Left forelimb (tissue), 1 donor: Measurements from ENCODE around the gene PRSS8.
"Not testable (repeated sequence)": the region's sequence is repeated elsewhere in the genome, so short reads cannot be mapped to it uniquely, and the experiment has no call there.

Experiments
- DNase-seq: peaks from one replicate; pipeline ENCODE4 v3.0.0-alpha.2; 2018; ENCODE audit warnings: low spot score

PRSS8 gene

GRCh38 chr16:31144418-31144817, 8.9 kb upstream of the PRSS8 start:
- not testable (repeated sequence) for DNase-seq

DNA sequence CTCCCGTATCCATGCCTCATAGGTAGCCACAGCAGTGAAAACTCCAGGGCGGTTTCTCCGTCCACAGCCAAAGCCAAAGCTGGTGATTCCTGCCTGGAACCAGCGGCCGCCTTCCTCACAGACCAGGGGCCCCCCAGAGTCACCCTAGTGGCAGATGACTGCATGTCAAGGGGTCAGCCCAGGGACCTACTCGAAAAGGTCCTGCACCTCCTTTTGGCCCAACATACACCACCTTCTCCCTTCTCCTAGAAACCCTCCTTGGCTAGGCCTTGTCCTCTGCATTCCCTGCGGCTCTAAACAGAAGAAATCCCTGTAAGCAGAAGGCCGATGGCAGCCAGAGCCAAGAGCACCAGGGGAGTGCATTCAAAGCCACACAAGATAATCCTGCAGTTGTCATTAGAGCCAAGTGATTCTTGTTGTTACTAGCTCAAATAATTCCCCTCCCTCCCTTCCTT, 8.2 kb upstream of the PRSS8 start:
- DNase-seq: no peak

DNA sequence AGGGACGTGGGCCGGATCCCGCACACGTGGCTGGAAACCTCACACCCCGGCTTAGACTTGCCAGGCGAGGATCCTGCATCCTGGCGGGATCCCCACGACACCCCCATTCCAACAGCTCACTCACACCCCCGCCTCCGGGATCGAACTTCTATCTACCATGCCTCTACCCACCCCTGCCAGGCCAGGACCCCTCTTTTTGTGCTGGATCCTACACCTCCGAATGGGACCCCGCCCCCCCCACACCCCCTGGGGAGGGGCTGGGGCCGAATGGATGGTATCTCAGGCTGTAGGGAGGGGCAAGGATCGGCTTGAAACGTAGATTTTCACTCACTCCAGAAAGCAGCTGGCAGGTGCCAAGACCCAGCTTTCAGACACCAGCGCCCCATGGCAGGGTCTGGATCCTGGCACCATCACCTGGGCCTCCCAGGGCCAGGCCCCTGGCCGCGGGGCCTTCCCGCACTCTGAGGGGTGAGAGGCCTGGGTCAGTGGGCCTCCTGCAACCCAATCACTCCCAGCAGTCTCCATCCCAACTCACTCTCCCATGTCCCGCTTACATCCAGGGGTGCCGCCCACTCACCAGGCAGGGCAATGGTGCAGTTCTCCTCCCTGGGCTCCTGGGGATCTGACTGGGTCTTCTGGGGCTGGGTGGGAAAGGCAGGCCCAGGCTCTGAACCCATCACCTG, 7.6 kb upstream of the PRSS8 start:
- no peak for DNase-seq

GRCh38 chr16:31142109-31143010, 6.8 kb upstream of the PRSS8 start:
- peak; percentile 100 for DNase-seq

DNA sequence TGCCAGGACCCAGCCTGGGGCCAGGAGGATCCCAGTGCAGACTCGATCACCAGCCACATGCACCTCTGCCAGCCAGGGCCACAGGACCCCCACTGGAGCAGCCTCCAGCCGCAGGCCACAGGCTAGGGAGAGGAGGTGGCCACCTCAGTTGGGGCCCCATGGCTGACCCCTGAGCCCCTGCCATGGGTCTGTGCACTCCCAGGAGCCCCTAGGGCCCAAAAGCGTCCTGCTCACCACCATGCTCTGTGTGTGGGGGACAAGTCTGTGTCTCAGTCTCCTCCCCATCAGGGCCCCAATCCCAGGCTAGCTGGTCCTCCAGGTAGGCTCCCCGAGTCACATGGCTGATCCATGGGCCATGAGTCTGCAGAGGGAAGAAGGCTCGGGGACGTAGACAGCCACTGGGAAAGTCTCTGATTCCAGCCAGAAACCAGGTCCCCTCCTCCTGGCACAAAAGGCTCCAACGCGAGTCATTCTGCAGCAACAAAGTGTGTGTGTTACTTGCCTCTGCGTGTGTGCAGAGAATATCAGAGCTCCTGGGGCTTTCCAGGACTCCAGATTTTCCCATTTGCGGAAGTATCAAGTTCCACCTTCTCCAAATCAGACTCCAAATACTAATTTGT, 6.1 kb upstream of the PRSS8 start:
- DNase-seq: no peak

DNA sequence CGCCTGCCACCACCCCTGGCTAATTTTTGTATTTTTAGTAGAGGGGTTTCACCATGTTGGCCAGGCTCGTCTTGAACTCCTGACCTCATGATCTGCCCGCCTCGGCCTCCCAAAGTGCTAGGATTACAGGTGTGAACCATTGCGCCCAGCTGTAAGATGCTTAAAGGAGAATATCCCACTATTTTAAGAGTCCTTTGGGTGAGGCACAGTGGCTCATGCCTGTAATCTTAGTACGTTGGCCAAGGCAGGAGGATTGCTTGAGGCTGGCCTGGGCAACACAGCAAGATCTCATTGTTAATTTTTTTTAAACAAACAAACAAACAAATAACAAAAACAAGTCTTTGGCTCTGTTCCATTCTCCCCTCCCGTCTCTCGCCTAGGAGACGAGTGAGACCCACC, 5.5 kb upstream of the PRSS8 start:
- not testable (repeated sequence) for DNase-seq

DNA sequence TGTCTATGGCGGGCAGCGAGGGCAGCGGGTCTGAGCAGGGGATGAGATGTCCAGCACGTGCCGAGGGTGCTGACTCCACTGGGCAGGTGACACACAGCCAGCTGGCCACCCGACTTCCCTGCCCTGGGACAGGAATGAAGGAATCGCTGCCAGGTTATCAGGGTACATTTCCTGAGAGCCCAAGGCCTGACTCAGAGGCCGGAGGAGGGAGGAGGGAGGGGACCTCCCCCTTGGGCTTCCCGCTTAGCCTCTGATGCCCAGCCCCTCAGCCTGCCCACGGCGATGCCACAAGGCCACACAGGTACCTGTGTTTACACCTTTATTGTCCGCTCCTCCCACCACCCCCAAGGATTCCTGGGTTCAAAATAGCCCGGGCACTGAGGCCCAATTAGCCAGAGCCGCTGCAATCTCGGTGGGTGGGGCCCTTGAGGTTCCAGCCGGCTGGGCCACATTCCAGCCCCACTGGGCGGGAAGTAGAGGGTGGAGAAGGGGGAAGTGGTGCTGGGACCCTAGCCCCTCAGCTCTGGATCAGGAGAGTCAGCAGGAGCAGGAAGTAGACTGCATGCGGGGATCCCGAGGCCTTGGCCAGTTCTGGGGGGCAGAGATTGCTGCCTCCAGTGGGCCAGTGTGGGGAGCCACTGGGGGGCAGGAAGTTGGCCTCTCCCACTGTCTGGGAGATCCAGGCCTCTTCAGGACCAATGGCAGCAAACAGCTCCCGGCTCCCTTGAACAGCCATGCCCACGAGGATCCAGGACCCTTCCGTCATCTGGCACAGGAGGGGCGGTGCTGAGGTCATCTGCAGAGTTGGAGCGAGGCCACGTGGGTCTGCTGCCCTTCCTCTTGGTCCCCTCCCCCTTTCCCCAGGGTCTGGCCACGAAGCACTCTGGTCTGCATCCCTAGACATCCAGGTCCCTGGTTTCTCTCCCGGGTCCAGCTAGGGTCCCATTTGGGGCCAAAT, 3.4 kb upstream of the PRSS8 start:
- DNase-seq: no peak

GRCh38 chr16:31136822-31137499, 1.4 kb upstream of the PRSS8 start:
- DNase-seq: not testable (repeated sequence)

GRCh38 chr16:31136287-31136662, 748 bp upstream of the PRSS8 start:
- DNase-seq: no peak

- DNase-seq: no peak
These were observed 647 bp downstream of the PRSS8 start for GRCh38 chr16:31134625-31135534.

GRCh38 chr16:31134091-31134571, 1.4 kb downstream of the PRSS8 start:
- no peak for DNase-seq

DNA sequence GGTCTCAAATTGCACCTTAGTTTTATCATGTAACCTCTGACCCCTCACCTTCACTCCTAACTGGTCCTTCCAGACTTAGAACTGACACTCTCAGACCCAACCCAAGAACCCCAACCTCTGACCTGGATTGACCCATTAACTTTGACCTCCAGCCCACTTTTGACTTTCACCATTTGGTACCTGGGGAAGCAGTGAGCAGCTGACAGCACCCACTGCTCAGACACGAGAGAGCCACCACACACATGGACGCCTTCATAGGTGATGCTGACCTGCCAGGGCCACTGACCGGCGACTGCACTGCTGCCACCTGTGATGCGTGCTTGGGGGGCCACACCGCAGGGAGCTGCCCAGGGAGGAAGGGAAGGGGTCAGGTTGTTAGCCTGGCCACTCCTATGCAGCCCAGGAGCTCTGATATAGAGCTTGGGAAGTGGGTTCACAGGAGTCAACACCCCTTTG, 2.5 kb downstream of the PRSS8 start:
- DNase-seq: no peak

DNA sequence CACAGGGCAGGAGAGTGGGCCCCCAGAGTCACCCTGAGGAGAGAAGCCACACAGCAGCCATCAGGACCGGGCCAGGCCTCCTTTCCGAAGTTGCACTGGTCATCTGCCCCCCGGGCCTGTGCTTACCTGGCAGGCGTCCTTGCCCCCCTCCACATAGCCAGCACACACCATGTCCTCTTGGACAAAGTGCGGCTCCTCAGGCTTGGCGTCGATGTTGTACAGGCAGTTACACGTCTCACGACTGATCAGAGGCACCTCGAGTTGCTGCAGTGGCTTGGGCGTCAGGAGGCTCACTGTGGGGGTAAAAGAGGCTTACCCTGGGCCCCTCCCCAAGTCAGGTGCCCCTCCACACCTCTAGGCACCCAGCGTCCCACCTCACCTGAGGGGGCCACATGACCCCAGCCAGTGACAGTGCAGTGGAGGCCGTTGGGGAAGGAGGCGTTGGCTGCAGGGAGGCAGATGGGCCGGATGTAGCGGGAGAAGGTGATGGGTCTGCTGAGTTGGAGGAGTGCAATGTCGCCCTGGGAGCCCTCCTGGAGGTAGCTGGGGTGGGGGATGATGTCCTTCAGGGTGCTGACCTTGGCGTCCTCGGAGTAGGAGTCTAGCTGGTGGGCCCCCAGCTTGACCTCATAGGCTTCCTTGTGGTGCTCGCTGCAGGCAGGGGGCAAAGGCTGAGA, 3.1 kb downstream of the PRSS8 start:
- DNase-seq: no peak

GRCh38 chr16:31131841-31132271, 3.7 kb downstream of the PRSS8 start:
- no peak for DNase-seq

GRCh38 chr16:31131416-31131815, 4.1 kb downstream of the PRSS8 start:
- DNase-seq: no peak

GRCh38 chr16:31130899-31131298, 4.6 kb downstream of the PRSS8 start:
- DNase-seq: no peak

GRCh38 chr16:31130336-31130891, 5.1 kb downstream of the PRSS8 start:
- DNase-seq: no peak

GRCh38 chr16:31129568-31130335, 5.8 kb downstream of the PRSS8 start:
- DNase-seq: no peak
